C4-2B (cell line): ENCODE measurements around the gene WBP1.

ENCODE experiments used
- ZFX ChIP-seq: fragments of 450-650 bp; IDR thresholded peaks from 2 replicates; pipeline ENCODE4 v1.6.1; 2017
- TF ChIP-seq, protein P1 (sequence below): fragments of 450-650 bp; conservative IDR thresholded peaks from 2 replicates; pipeline ENCODE4 v1.5.1; 2017; ENCODE audit warnings: mild to moderate bottlenecking

- TF ChIP-seq, protein P1, sequence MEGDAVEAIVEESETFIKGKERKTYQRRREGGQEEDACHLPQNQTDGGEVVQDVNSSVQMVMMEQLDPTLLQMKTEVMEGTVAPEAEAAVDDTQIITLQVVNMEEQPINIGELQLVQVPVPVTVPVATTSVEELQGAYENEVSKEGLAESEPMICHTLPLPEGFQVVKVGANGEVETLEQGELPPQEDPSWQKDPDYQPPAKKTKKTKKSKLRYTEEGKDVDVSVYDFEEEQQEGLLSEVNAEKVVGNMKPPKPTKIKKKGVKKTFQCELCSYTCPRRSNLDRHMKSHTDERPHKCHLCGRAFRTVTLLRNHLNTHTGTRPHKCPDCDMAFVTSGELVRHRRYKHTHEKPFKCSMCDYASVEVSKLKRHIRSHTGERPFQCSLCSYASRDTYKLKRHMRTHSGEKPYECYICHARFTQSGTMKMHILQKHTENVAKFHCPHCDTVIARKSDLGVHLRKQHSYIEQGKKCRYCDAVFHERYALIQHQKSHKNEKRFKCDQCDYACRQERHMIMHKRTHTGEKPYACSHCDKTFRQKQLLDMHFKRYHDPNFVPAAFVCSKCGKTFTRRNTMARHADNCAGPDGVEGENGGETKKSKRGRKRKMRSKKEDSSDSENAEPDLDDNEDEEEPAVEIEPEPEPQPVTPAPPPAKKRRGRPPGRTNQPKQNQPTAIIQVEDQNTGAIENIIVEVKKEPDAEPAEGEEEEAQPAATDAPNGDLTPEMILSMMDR: no peak
- TF ChIP-seq ZFX: no peak
Observed at GRCh38 chr2:74462054-74462785, 4.0 kb downstream of the WBP1 start.
